ENCODE measurements around the gene MORC4.

Gene MORC4

GRCh38 chrX:106964290-106964689 is 35.7 kb downstream of the MORC4 start:
- no peak for ATAC-seq (ENCODE audit: low read depth)
- H3K9me3 ChIP-seq (ENCODE audit: severe bottlenecking), result no peaks in the 10 kb centered on the region
- no peak overlapping the region for H3K27ac ChIP-seq (ENCODE audit: poor library complexity, severe bottlenecking)
- DNase-seq (ENCODE audit: low spot score), result no peak
- TF ChIP-seq CTCF (IDR thresholded peaks at IDR 0.05; ENCODE audit: poor library complexity, severe bottlenecking), result no peak
- H3K36me3 ChIP-seq (ENCODE audit: low read depth), result 0 out of 2 replicates have a peak, but pooled peaks cover 5% of the 10 kb centered on the region
- no peak overlapping the region for H3K4me3 ChIP-seq (ENCODE audit: severe bottlenecking)
- H3K27me3 ChIP-seq (ENCODE audit: insufficient read depth, poor library complexity, severe bottlenecking), result no peaks in the 10 kb centered on the region
- no peaks in the 10 kb centered on the region for H3K4me1 ChIP-seq (ENCODE audit: insufficient read depth, poor library complexity, severe bottlenecking)

- ATAC-seq (ENCODE audit: low read depth), result no peak
- H3K27ac ChIP-seq (ENCODE audit: poor library complexity, severe bottlenecking), result no peak overlapping the region
These were observed 36.9 kb downstream of the MORC4 start for GRCh38 chrX:106963111-106963510.

GRCh38 chrX:106959901-106960300 is 40.1 kb downstream of the MORC4 start:
- no peak for DNase-seq (ENCODE audit: low spot score)
- TF ChIP-seq CTCF (IDR thresholded peaks at IDR 0.05; ENCODE audit: poor library complexity, severe bottlenecking), result peak; percentile 39
- H3K4me3 ChIP-seq (ENCODE audit: severe bottlenecking), result no peak overlapping the region
- no peak overlapping the region for H3K27ac ChIP-seq (ENCODE audit: poor library complexity, severe bottlenecking)
- no peaks in the 10 kb centered on the region for H3K9me3 ChIP-seq (ENCODE audit: severe bottlenecking)
- H3K27me3 ChIP-seq (ENCODE audit: insufficient read depth, poor library complexity, severe bottlenecking), result no peaks in the 10 kb centered on the region
- H3K4me1 ChIP-seq (ENCODE audit: insufficient read depth, poor library complexity, severe bottlenecking), result no peaks in the 10 kb centered on the region
- ATAC-seq (ENCODE audit: low read depth), result 0 out of 3 replicates have a peak, but pooled peaks have one; percentile 45
- peaks cover 5% of the 10 kb centered on the region; the same call in 1 of the 2 replicates for H3K36me3 ChIP-seq (ENCODE audit: low read depth)

More at GRCh38 chrX:106963111-106963510, 36.9 kb downstream of the MORC4 start:
- H3K27me3 ChIP-seq (ENCODE audit: insufficient read depth, poor library complexity, severe bottlenecking), result no peaks in the 10 kb centered on the region
- H3K4me1 ChIP-seq (ENCODE audit: insufficient read depth, poor library complexity, severe bottlenecking), result no peaks in the 10 kb centered on the region
- no peak for TF ChIP-seq CTCF (IDR thresholded peaks at IDR 0.05; ENCODE audit: poor library complexity, severe bottlenecking)
- peaks cover 5% of the 10 kb centered on the region; the same call in 1 of the 2 replicates for H3K36me3 ChIP-seq (ENCODE audit: low read depth)
- H3K4me3 ChIP-seq (ENCODE audit: severe bottlenecking), result no peak overlapping the region
- no peak for DNase-seq (ENCODE audit: low spot score)
- H3K9me3 ChIP-seq (ENCODE audit: severe bottlenecking), result no peaks in the 10 kb centered on the region

GRCh38 chrX:106957856-106958255 is 42.2 kb downstream of the MORC4 start:
- Histone ChIP-seq H3K4me1 (ENCODE audit: insufficient read depth, poor library complexity, severe bottlenecking) (no peaks in the 10 kb centered on the region), H3K9me3 (ENCODE audit: severe bottlenecking) (no peaks in the 10 kb centered on the region), H3K27me3 (ENCODE audit: insufficient read depth, poor library complexity, severe bottlenecking) (no peaks in the 10 kb centered on the region), H3K27ac (ENCODE audit: poor library complexity, severe bottlenecking) (no peak overlapping the region), H3K4me3 (ENCODE audit: severe bottlenecking) (no peak overlapping the region), H3K36me3 (ENCODE audit: low read depth) (peaks cover 11% of the 10 kb centered on the region)
- ATAC-seq (ENCODE audit: low read depth) (no peak), DNase-seq (ENCODE audit: low spot score) (no peak)
- TF ChIP-seq CTCF (IDR thresholded peaks at IDR 0.05; ENCODE audit: poor library complexity, severe bottlenecking), result no peak

GRCh38 chrX:106955004-106955772 is 44.8 kb downstream of the MORC4 start:
- ATAC-seq (ENCODE audit: low read depth) (0 out of 3 replicates have a peak, but pooled peaks have one; percentile 33), DNase-seq (ENCODE audit: low spot score) (no peak)
- Histone ChIP-seq H3K27me3 (ENCODE audit: insufficient read depth, poor library complexity, severe bottlenecking) (no peaks in the 10 kb centered on the region), H3K4me3 (ENCODE audit: severe bottlenecking) (no peak overlapping the region), H3K27ac (ENCODE audit: poor library complexity, severe bottlenecking) (no peak overlapping the region), H3K9me3 (ENCODE audit: severe bottlenecking) (no peaks in the 10 kb centered on the region), H3K4me1 (ENCODE audit: insufficient read depth, poor library complexity, severe bottlenecking) (no peaks in the 10 kb centered on the region), H3K36me3 (ENCODE audit: low read depth) (peaks cover 7% of the 10 kb centered on the region)
- TF ChIP-seq CTCF (IDR thresholded peaks at IDR 0.05; ENCODE audit: poor library complexity, severe bottlenecking), result no peak

Data from RWPE2 (cell line).